Natural killer cell (primary cell): ENCODE data around the gene MPC2. TPM values are rescaled to one million over a fixed set of nuclear protein-coding genes. Genes with fewer than 3 reads are reported as not detected.

Experiments
- ATAC-seq, 3 donors: fragments of 150-1000 bp in 2 of 3; fragments of 200-7000 bp in 1 of 3; cut with Tn5 transposase; 1 replicate in 1 of 3; 2 replicates in 2 of 3; pipeline ENCODE4 v1.10.0; 2021; ENCODE audit warnings: mild to moderate bottlenecking in 2 of 3, moderate library complexity in 2 of 3
- DNase-seq, 2 donors: peaks; one replicate each; pipeline versions ENCODE4 v3.0.0 to v3.0.0-alpha.2; 2013 to 2021; ENCODE audit warnings: mixed read lengths in 1 of 2
- H3K27ac ChIP-seq: one replicate; pipeline ENCODE4 v1.5.1; 2013; ENCODE audit warnings: mild to moderate bottlenecking, low read length
- H3K27me3 ChIP-seq: one replicate; pipeline ENCODE4 v1.6.1; 2013; ENCODE audit warnings: low read length; ENCODE audit not compliant: control insufficient read depth, insufficient read depth
- H3K36me3 ChIP-seq: one replicate; pipeline ENCODE4 v1.6.1; 2013; ENCODE audit warnings: low read length; ENCODE audit not compliant: control insufficient read depth, insufficient read depth
- H3K4me1 ChIP-seq: one replicate; pipeline ENCODE4 v1.6.1; 2013; ENCODE audit warnings: low read length; ENCODE audit not compliant: control insufficient read depth, insufficient read depth
- H3K4me3 ChIP-seq: one replicate; pipeline ENCODE4 v1.5.1; 2013; ENCODE audit warnings: low read length
- H3K9me3 ChIP-seq: one replicate; pipeline ENCODE4 v1.6.1; 2013; ENCODE audit warnings: low read length; ENCODE audit not compliant: control insufficient read depth, insufficient read depth
- H3K27ac Mint-ChIP-seq, 2 donors: one replicate each; pipeline ENCODE4 v1.8.0; 2022; ENCODE audit warnings: mild to moderate bottlenecking in 2 of 2, mixed read lengths in 2 of 2, moderate library complexity in 1 of 2
- H3K27me3 Mint-ChIP-seq, 2 donors: one replicate each; pipeline ENCODE4 v1.8.0; 2022; ENCODE audit warnings: low read depth in 2 of 2, mixed read lengths in 2 of 2
- H3K36me3 Mint-ChIP-seq: one replicate; pipeline ENCODE4 v1.8.0; 2022; ENCODE audit warnings: mixed read lengths
- H3K4me1 Mint-ChIP-seq, 2 donors: one replicate each; pipeline ENCODE4 v1.8.0; 2022; ENCODE audit warnings: mixed read lengths in 2 of 2
- H3K4me3 Mint-ChIP-seq: one replicate; pipeline ENCODE4 v1.8.0; 2022; ENCODE audit warnings: mild to moderate bottlenecking, moderate library complexity, mixed read lengths
- H3K9me3 Mint-ChIP-seq, 2 donors: one replicate each; pipeline ENCODE4 v1.8.0; 2022; ENCODE audit warnings: mixed read lengths in 2 of 2
- WGBS: methylation state at CpG from one replicate; pipeline ENCODE4 v1.1.7; 2013; ENCODE audit warnings: missing lambda C conversion rate; ENCODE audit not compliant: insufficient coverage; 5-methylcytosine and 5-hydroxymethylcytosine counted together
- intact Hi-C: fragments of 100-400 bp; cut with micrococcal nuclease; formaldehyde crosslinking; loops from one replicate; pipeline ENCODE4 v1.14.2; 2022
- total RNA-seq, 4 donors: library from RNA; stranded (reverse); fragments of 120-200 nt in 1 of 4; gene quantifications; one replicate each; pipeline versions ENCODE4 v1.2.3 to v1.2.4, GENCODE V29; 2013 to 2022
- TF ChIP-seq, protein P1 (sequence below): fragments of 200-600 bp; IDR thresholded peaks from one replicate; pipeline ENCODE4 v1.8.0; 2022; ENCODE audit warnings: antibody characterized with exemption

MPC2 gene
- total RNA-seq, 3 donors from 2014 or later (not counting 1 experiment from before 2014, with no cell fraction given) = 33.1 to 47.4 (median 34.9) TPM

DNA sequence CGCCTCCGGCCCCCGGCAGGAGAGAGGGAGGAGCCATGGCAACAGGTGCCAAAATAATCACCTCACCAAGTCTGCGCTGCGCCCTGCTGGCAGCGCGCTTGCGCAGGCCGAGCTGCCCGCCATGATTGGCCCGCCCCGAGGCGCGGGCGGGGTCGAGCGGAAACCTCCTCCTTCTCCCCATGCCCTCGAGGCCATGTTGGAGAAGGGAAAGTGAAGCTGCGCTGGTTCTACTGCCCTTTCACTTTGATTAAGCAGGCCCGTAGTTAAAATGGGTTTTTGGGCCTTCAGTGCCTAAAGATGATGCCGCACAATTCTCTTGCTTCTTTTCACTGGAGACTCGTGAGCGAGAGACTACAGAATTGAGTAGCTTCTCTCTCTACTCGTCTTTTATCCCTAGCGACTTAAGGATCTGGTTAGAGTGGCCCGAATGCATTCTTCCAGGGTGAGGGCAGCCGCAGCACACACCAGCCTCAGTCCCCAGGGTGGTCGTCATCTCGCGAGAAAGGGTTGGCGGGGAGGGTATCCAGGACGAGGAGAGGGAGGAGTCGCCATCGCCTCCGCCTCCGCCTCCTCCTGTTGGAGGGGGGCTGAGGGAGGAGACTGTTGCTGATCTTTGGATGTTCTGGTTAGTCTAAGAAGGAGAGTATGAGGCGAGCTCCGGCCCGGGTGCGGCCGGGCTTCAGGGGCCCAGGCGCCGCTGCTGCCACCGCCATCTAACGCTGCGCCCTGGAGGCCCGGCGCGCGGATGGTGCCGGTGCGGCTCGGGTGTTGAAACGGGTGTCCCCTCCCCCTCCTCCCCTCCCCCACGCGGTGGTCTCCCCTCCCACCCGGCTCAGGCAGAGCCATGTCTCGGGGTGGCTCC lies 573 bp downstream of the MPC2 start, which contains the start of gene DCAF6:
TSS of gene DCAF6 (plus strand) at position 616 of the 862 bp plus-strand sequence. CDS start at position 845, 229 bp downstream.
- Histone ChIP-seq H3K27me3 (no peaks in the 10 kb centered on the region), H3K9me3 (no peaks in the 10 kb centered on the region), H3K4me3 (peak within 1 kb of the TSS; percentile 90), H3K4me1 (peaks cover 8% of the 10 kb centered on the region), H3K27ac (peak within 1 kb of the TSS; percentile 95), H3K36me3 (no peaks in the 10 kb centered on the region)
- ATAC-seq = peak; percentile 81 to 93 (median 84)
- under 1% methylated on average over 48 of the region's 58 CpGs for WGBS
- H3K4me1 Mint-ChIP-seq = peaks cover 34 to 41% of the 10 kb centered on the region in 2 donors
- H3K27me3 Mint-ChIP-seq = no peaks in the 10 kb centered on the region
- DNase-seq = peak; percentile 95 to 99
- peak within 1 kb of the TSS; percentile 93 for H3K4me3 Mint-ChIP-seq
- intact Hi-C loops = loop anchor here (2.0 to 5.0 kb wide), 4 partner anchors 243 to 1959 kb away; partner anchors contain the start of genes BLZF1, NME7, TADA1 and TIPRL
- TF ChIP-seq, protein P1, sequence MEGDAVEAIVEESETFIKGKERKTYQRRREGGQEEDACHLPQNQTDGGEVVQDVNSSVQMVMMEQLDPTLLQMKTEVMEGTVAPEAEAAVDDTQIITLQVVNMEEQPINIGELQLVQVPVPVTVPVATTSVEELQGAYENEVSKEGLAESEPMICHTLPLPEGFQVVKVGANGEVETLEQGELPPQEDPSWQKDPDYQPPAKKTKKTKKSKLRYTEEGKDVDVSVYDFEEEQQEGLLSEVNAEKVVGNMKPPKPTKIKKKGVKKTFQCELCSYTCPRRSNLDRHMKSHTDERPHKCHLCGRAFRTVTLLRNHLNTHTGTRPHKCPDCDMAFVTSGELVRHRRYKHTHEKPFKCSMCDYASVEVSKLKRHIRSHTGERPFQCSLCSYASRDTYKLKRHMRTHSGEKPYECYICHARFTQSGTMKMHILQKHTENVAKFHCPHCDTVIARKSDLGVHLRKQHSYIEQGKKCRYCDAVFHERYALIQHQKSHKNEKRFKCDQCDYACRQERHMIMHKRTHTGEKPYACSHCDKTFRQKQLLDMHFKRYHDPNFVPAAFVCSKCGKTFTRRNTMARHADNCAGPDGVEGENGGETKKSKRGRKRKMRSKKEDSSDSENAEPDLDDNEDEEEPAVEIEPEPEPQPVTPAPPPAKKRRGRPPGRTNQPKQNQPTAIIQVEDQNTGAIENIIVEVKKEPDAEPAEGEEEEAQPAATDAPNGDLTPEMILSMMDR = no peak
- H3K27ac Mint-ChIP-seq = peak within 1 kb of the TSS; percentile 93 to 98
- H3K36me3 Mint-ChIP-seq = no peaks in the 10 kb centered on the region
- no peaks in the 10 kb centered on the region for H3K9me3 Mint-ChIP-seq

- Mint-ChIP-seq H3K36me3 (no peaks in the 10 kb centered on the region), H3K9me3 (no peaks in the 10 kb centered on the region), H3K4me3 (peak overlapping the region; percentile 93), H3K27ac (peak overlapping the region; percentile 93 to 98), H3K27me3 (no peaks in the 10 kb centered on the region), H3K4me1 (peaks cover 34 to 41% of the 10 kb centered on the region in 2 donors)
- DNase-seq = peak; percentile 28 to 65
- Histone ChIP-seq H3K4me3 (peak overlapping the region; percentile 90), H3K27ac (peak overlapping the region; percentile 95), H3K9me3 (no peaks in the 10 kb centered on the region), H3K27me3 (no peaks in the 10 kb centered on the region), H3K4me1 (peaks cover 8% of the 10 kb centered on the region), H3K36me3 (no peaks in the 10 kb centered on the region)
- intact Hi-C loops = loop anchor here (2.0 to 5.0 kb wide), 4 partner anchors 243 to 1959 kb away; partner anchors contain the start of genes BLZF1, NME7, TADA1 and TIPRL
- WGBS = under 1% methylated on average over 45 of the region's 45 CpGs
- TF ChIP-seq, protein P1 = no peak
- peak in 2 of 3 donors; percentile 0 to 1 for ATAC-seq
These were observed 1.4 kb downstream of the MPC2 start for GRCh38 chr1:167935216-167936067.

DNA sequence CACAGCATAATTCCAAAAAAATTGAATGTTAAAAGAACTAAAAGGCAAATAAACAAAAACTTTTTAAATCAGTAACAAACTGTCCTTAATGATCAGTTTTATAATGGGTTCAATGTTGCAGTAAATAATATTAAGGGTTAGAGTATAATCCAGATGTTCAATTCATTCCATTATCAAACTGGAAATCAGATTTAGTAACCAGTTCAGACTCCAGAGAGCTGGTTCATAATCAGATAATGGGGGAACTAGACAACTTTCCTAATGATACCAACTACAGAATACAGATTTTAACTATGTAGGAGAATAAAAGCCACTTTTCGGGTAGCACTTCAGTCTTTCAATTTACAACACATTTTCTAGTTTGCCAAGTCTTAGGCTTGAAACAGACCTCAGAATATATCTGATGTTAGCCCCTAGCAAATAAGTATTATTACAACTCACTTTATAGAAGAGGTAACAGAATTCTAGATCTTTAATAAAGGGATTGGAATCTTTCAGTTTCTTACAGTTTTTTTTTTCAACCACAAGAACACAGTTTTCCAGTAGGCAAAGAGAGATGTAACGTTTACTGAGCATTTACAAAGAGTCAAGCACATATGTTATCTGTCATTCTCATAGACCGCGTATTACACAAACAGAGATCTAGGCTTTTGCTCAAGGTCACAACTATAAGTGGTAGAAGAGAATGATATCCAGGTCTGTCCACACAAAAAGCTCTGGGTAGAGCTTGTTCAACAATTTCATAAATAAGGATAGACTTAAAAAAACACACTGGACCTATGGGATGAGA lies 2.3 kb downstream of the MPC2 start:
- TF ChIP-seq, protein P1 = no peak
- Histone ChIP-seq H3K36me3 (no peaks in the 10 kb centered on the region), H3K27me3 (no peaks in the 10 kb centered on the region), H3K4me1 (peaks cover 8% of the 10 kb centered on the region), H3K9me3 (no peaks in the 10 kb centered on the region), H3K4me3 (peak overlapping the region; percentile 90), H3K27ac (peak overlapping the region; percentile 95)
- ATAC-seq = no peak
- H3K27ac Mint-ChIP-seq = peak overlapping the region; percentile 93 to 98
- H3K27me3 Mint-ChIP-seq = no peaks in the 10 kb centered on the region
- DNase-seq = no peak
- peak overlapping the region; percentile 93 for H3K4me3 Mint-ChIP-seq
- H3K9me3 Mint-ChIP-seq = no peaks in the 10 kb centered on the region
- H3K36me3 Mint-ChIP-seq = no peaks in the 10 kb centered on the region
- peaks cover 34 to 41% of the 10 kb centered on the region in 2 donors for H3K4me1 Mint-ChIP-seq
- WGBS = 25% methylated on average over 3 of the region's 4 CpGs
- intact Hi-C loops = loop anchor here (5.0 kb wide), 2 partner anchors 1057 to 1433 kb away; partner anchors contain the start of genes BLZF1, NME7 and TADA1
